Left ventricle myocardium inferior (tissue), 1 donor: ENCODE measurements around the gene SETBP1. TPM values are rescaled to one million over a fixed set of nuclear protein-coding genes. Genes with fewer than 3 reads are reported as not detected.

Source experiments
- DNase-seq: peaks from one replicate; pipeline ENCODE4 v3.0.0-alpha.2; 2020
- H3K27ac ChIP-seq: fragments of 200-600 bp; replicated peaks from 2 replicates; pipeline ENCODE4 v1.8.0; 2021
- H3K27me3 ChIP-seq: fragments of 200-600 bp; 2 replicates; pipeline ENCODE4 v1.8.0; 2021; ENCODE audit warnings: low read depth
- H3K36me3 ChIP-seq: fragments of 200-600 bp; 2 replicates; pipeline ENCODE4 v1.8.0; 2021
- H3K4me1 ChIP-seq: fragments of 200-600 bp; 2 replicates; pipeline ENCODE4 v1.8.0; 2021
- H3K4me3 ChIP-seq: fragments of 200-600 bp; 2 replicates; pipeline ENCODE4 v1.8.0; 2021; ENCODE audit warnings: mild to moderate bottlenecking, moderate library complexity
- H3K9me3 ChIP-seq: fragments of 200-600 bp; replicated peaks from 2 replicates; pipeline ENCODE4 v1.8.0; 2021
- intact Hi-C: fragments of 100-400 bp; cut with micrococcal nuclease; formaldehyde crosslinking; loops from one replicate; pipeline ENCODE4 v1.11.0; 2022
- total RNA-seq: library from RNA; stranded (reverse); fragmentation: NEBNext Ultra II Directional; extraction: Animal tissue kit (Norgen Biotek cat#: 25700); gene quantifications from one replicate; pipeline ENCODE4 v1.2.1, GENCODE V29; 2021
- TF ChIP-seq, protein P1 (sequence below): fragments of 200-600 bp; IDR thresholded peaks from 2 replicates; pipeline ENCODE4 v1.8.0; 2021; ENCODE audit warnings: antibody characterized with exemption, mild to moderate bottlenecking, borderline replicate concordance
- donor health status: DM: no; HTN: yes; CAD: no; lungs with severe emphysema.

Gene SETBP1
- total RNA-seq, 1 donor from 2014 or later, result 10.3 TPM

DNA sequence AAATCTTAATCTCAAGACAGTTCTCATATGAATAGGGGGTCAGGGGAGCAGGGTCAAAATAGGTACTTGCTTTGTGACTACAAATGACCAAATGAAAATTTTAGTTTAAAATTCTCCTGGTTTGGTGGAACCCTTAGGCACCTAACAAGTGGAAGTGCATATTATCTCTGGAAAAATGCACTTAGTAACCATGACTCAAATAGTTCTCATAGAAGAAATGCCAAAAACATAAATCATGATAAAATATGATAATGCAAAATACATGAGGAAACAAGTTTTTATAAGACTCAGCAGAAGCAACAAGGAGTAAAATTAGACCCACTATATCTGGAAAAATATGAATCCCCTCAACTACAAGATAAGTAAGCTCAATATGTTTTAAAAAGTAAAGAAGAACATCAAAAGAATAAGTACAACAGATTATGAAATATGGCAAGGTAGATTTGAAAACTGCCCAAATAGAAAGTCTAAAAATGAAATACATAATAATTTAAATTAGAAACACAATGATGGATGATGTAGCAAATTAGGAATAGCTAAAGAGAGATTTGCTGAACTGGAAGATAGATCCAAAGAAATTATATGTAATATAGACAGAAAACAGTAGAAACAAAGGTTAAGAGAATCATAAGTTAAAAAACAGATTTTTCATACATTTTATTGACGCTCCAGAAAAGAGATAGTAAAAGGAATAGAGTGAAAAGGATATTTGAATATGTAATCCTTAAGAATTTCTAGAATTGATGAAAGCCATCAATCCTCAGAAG, 308.3 kb downstream of the SETBP1 start:
- Histone ChIP-seq H3K4me1 (no peaks in the 10 kb centered on the region), H3K27ac (no peak overlapping the region), H3K4me3 (no peak overlapping the region), H3K27me3 (no peaks in the 10 kb centered on the region), H3K9me3 (peaks cover 14% of the 10 kb centered on the region), H3K36me3 (no peaks in the 10 kb centered on the region)
- TF ChIP-seq, protein P1, sequence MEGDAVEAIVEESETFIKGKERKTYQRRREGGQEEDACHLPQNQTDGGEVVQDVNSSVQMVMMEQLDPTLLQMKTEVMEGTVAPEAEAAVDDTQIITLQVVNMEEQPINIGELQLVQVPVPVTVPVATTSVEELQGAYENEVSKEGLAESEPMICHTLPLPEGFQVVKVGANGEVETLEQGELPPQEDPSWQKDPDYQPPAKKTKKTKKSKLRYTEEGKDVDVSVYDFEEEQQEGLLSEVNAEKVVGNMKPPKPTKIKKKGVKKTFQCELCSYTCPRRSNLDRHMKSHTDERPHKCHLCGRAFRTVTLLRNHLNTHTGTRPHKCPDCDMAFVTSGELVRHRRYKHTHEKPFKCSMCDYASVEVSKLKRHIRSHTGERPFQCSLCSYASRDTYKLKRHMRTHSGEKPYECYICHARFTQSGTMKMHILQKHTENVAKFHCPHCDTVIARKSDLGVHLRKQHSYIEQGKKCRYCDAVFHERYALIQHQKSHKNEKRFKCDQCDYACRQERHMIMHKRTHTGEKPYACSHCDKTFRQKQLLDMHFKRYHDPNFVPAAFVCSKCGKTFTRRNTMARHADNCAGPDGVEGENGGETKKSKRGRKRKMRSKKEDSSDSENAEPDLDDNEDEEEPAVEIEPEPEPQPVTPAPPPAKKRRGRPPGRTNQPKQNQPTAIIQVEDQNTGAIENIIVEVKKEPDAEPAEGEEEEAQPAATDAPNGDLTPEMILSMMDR, result no peak
- intact Hi-C loops, result no loop called here
- no peak for DNase-seq

DNA sequence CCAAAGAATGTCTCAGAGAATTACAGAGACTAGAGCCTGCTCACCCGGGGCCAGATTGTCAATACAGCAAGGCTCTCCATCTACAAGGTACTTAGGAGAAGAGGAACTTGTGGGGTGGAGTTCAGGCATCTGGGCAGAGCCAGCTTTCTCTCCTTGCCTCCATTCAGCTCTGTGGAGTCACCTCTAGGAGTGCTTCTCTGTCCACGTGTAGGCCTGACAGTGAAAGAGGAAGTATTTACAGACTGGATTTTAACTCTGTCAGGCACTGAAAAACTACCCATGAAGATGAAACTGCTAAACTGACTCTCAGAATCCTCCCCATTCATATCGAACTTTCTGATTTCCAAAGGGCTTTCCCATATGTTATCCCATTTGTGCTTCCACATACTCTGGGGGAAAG, 315.6 kb downstream of the SETBP1 start:
- Histone ChIP-seq H3K4me1 (no peaks in the 10 kb centered on the region), H3K4me3 (no peak overlapping the region), H3K27me3 (no peaks in the 10 kb centered on the region), H3K27ac (no peak overlapping the region), H3K9me3 (peaks cover 17% of the 10 kb centered on the region), H3K36me3 (no peaks in the 10 kb centered on the region)
- intact Hi-C loops, result no loop called here
- TF ChIP-seq, protein P1, result no peak
- DNase-seq, result no peak

DNA sequence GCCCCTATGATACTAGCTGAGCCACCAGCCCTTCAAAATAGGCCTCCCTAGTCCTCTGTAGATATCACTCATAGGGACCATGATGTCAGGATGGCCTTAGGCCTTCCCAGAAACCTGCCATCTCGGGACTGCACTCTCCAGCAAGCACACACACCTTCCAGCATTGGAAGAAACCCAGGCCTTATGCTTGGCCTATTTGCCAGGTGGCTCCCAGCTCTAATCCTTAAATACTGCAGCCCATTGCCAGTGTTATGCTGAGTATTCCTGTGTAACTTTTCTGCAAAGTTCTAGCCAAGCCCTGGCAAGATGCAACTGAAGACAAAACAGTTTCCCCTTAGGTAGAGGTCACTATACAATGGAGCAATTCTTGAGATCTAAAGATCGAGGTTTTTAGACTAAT, 316.5 kb downstream of the SETBP1 start:
- Histone ChIP-seq H3K4me1 (no peaks in the 10 kb centered on the region), H3K4me3 (no peak overlapping the region), H3K27me3 (no peaks in the 10 kb centered on the region), H3K9me3 (peaks cover 17% of the 10 kb centered on the region), H3K27ac (no peak overlapping the region), H3K36me3 (no peaks in the 10 kb centered on the region)
- TF ChIP-seq, protein P1, result no peak
- no peak for DNase-seq
- intact Hi-C loops, result no loop called here

DNA sequence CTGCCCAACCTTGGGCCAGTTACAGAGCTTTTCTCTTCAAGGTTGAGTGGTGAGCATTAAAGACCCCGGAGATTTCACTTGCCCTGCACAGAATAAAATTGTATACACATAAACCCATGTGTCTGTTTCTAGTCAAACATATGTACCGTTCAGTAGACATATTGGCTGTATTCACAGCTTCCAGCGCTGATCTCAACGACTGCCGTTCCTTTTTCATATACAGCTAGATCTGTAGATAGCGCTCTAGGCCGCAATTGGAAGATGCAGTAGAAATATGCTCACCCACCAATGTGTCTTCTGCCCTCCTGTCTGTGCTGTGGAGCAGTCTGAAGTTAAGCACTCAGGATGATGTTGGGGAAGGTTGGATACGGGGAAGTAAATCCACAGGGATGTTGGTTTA, 317.7 kb downstream of the SETBP1 start:
- DNase-seq, result no peak
- H3K27ac ChIP-seq, result no peak overlapping the region
- no peaks in the 10 kb centered on the region for H3K36me3 ChIP-seq
- H3K27me3 ChIP-seq, result no peaks in the 10 kb centered on the region
- TF ChIP-seq, protein P1, result no peak
- intact Hi-C loops, result no loop called here
- peaks cover 17% of the 10 kb centered on the region for H3K9me3 ChIP-seq
- no peaks in the 10 kb centered on the region for H3K4me1 ChIP-seq
- no peak overlapping the region for H3K4me3 ChIP-seq

DNA sequence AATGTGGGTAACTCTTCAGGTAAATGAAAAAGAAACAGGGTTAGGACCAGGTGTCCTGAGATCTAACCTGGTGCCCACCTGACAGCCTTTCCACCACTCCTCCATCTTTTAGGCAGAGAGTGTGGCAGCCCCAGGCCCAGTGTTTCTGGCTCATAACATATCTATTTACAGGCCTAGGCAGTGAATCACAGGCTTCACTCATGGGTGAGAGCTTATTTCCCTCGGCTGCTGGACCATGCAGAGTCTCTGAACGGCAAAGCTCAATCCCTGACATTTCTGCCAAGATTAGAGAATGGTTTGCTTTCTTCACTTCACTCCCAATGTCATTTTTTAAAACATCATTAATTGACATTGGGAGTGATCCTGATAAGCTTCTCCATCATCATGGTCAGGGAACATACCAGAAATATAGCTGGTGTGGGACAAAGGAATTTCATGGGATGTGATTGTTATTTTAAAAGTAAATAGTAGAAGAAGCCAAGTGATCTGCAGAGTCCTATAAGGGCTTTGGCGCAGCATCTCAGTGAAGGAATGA, 323.9 kb downstream of the SETBP1 start:
- Histone ChIP-seq H3K9me3 (no peaks in the 10 kb centered on the region), H3K36me3 (no peaks in the 10 kb centered on the region), H3K4me3 (no peak overlapping the region), H3K4me1 (no peaks in the 10 kb centered on the region), H3K27me3 (no peaks in the 10 kb centered on the region), H3K27ac (no peak overlapping the region)
- intact Hi-C loops, result no loop called here
- DNase-seq, result no peak
- TF ChIP-seq, protein P1, result no peak
